HL-60 (cell line): ENCODE measurements around the gene USP36.

Source experiments
- DNase-seq, 2 experiments: peaks; one replicate each; pipeline ENCODE4 v3.0.0-alpha.2; 2010 to 2020; ENCODE audit warnings: low read depth in 1 of 2, low spot score in 1 of 2
- H3K27ac ChIP-seq: fragments of 250-450 bp; sonication (Bioruptor Pico); replicated peaks from 2 replicates; pipeline ENCODE4 v1.5.1; 2020; ENCODE audit warnings: mild to moderate bottlenecking, moderate library complexity
- H3K27me3 ChIP-seq: fragments of 250-450 bp; sonication (Bioruptor Pico); 2 replicates; pipeline ENCODE4 v1.5.1; 2021; ENCODE audit warnings: mild to moderate bottlenecking, moderate library complexity; ENCODE audit not compliant: insufficient read depth, poor library complexity, severe bottlenecking
- H3K4me3 ChIP-seq: replicated peaks from 2 replicates; pipeline ENCODE4 v1.5.1; 2011; ENCODE audit warnings: mild to moderate bottlenecking, control low read depth, low read length; ENCODE audit not compliant: insufficient read depth
- CTCF ChIP-seq: IDR thresholded peaks from one replicate; pipeline ENCODE4 v1.5.1; 2011; ENCODE audit warnings: low read length, control low read depth, inconsistent platforms; ENCODE audit not compliant: insufficient read depth
- GABPA ChIP-seq: IDR thresholded peaks from 2 replicates; pipeline ENCODE4 v1.6.1; 2012; ENCODE audit warnings: low read depth
- POLR2AphosphoS5 ChIP-seq: IDR thresholded peaks from 2 replicates; pipeline ENCODE4 v1.6.1; 2012; ENCODE audit warnings: low read depth
- REST ChIP-seq: IDR thresholded peaks from 2 replicates; pipeline ENCODE4 v1.6.1; 2012; ENCODE audit warnings: low read depth; ENCODE audit not compliant: insufficient replicate concordance
- SPI1 ChIP-seq: IDR thresholded peaks from 2 replicates; pipeline ENCODE4 v1.6.1; 2012; ENCODE audit warnings: low read depth, mild to moderate bottlenecking, borderline replicate concordance

Gene USP36

GRCh38 chr17:78759969-78760352 is 80.7 kb downstream of the USP36 start:
- Histone ChIP-seq H3K27ac (peak overlapping the region; percentile 98), H3K4me3 (no peak overlapping the region)
- TF ChIP-seq SPI1 (peak; percentile 68; the same call in 1 of the 2 replicates), REST (no peak), CTCF (no peak), GABPA (no peak), POLR2AphosphoS5 (peak; percentile 62; the same call in 1 of the 2 replicates)

GRCh38 chr17:78759203-78759968 is 81.2 kb downstream of the USP36 start:
- DNase-seq, result peak; percentile 66 to 93
- Histone ChIP-seq H3K4me3 (no peak overlapping the region), H3K27ac (peak overlapping the region; percentile 98), H3K27me3 (no peaks in the 10 kb centered on the region)
- TF ChIP-seq SPI1 (no peak), POLR2AphosphoS5 (no peak), REST (no peak), CTCF (no peak)

More at GRCh38 chr17:78759969-78760352, 80.7 kb downstream of the USP36 start:
- peak; percentile 65 to 68 for DNase-seq
- H3K27me3 ChIP-seq, result no peaks in the 10 kb centered on the region

- Histone ChIP-seq H3K4me3 (no peak overlapping the region), H3K27me3 (no peaks in the 10 kb centered on the region), H3K27ac (no peak overlapping the region)
- TF ChIP-seq GABPA (no peak), SPI1 (no peak), POLR2AphosphoS5 (no peak), CTCF (no peak), REST (no peak)
- DNase-seq, result no peak
Observed at GRCh38 chr17:78753316-78754250, 87.0 kb downstream of the USP36 start.
